ENCODE data around the gene GSC.
"Not testable (repeated sequence)": the region's sequence is repeated elsewhere in the genome, so short reads cannot be mapped to it uniquely, and the experiment has no call there.

The GSC gene

GRCh38 chr14:94771906-94772490 is 2.1 kb upstream of the GSC start:
- DNase-seq (ENCODE audit: low read depth in 2 of 2) = no peak

- DNase-seq (ENCODE audit: low read depth in 2 of 2) = no peak
These were observed 1.4 kb upstream of the GSC start for GRCh38 chr14:94771158-94771905.

- no peak for DNase-seq (ENCODE audit: low read depth in 2 of 2)
These were observed 873 bp upstream of the GSC start for GRCh38 chr14:94770815-94771157.

GRCh38 chr14:94770251-94770749 is 387 bp upstream of the GSC start:
- DNase-seq (ENCODE audit: low read depth in 2 of 2) = no peak

- no peak for DNase-seq (ENCODE audit: low read depth in 2 of 2)
These were observed 1.2 kb downstream of the GSC start for GRCh38 chr14:94768521-94769390.

- no peak for DNase-seq (ENCODE audit: low read depth in 2 of 2)
These were observed 1.8 kb downstream of the GSC start for GRCh38 chr14:94768141-94768520.

- DNase-seq (ENCODE audit: low read depth in 2 of 2) = no peak
These were observed 2.5 kb downstream of the GSC start for GRCh38 chr14:94767321-94767878.

GRCh38 chr14:94764573-94764972 is 5.3 kb downstream of the GSC start:
- no peak for DNase-seq (ENCODE audit: low read depth in 2 of 2)

GRCh38 chr14:94762431-94762830 is 7.5 kb downstream of the GSC start:
- DNase-seq (ENCODE audit: low read depth in 2 of 2) = no peak

GRCh38 chr14:94761997-94762377 is 7.9 kb downstream of the GSC start:
- no peak for DNase-seq (ENCODE audit: low read depth in 2 of 2)

- no peak for DNase-seq (ENCODE audit: low read depth in 2 of 2)
These were observed 8.4 kb downstream of the GSC start for GRCh38 chr14:94761348-94761996.

GRCh38 chr14:94756310-94756882 is 13.5 kb downstream of the GSC start:
- DNase-seq (ENCODE audit: low read depth in 2 of 2) = no peak

GRCh38 chr14:94754391-94754942 is 15.4 kb downstream of the GSC start:
- no peak for DNase-seq (ENCODE audit: low read depth in 2 of 2)

GRCh38 chr14:94752591-94753436 is 17.1 kb downstream of the GSC start:
- no peak for DNase-seq (ENCODE audit: low read depth in 2 of 2)

- no peak for DNase-seq (ENCODE audit: low read depth in 2 of 2)
These were observed 18.0 kb downstream of the GSC start for GRCh38 chr14:94751956-94752355.

- no peak for DNase-seq (ENCODE audit: low read depth in 2 of 2)
These were observed 18.6 kb downstream of the GSC start for GRCh38 chr14:94751321-94751720.

GRCh38 chr14:94750371-94750770 is 19.5 kb downstream of the GSC start:
- no peak for DNase-seq (ENCODE audit: low read depth in 2 of 2)

GRCh38 chr14:94748667-94749347 is 21.1 kb downstream of the GSC start:
- DNase-seq (ENCODE audit: low read depth in 2 of 2) = no peak

GRCh38 chr14:94747739-94748138 is 22.2 kb downstream of the GSC start:
- no peak for DNase-seq (ENCODE audit: low read depth in 2 of 2)

- DNase-seq (ENCODE audit: low read depth in 2 of 2) = not testable (repeated sequence)
These were observed 22.8 kb downstream of the GSC start for GRCh38 chr14:94747153-94747552.
